A375 (cell line): Measurements from ENCODE around the gene CPB1. TPM values are rescaled to one million over a fixed set of nuclear protein-coding genes. Genes with fewer than 3 reads are reported as not detected.

Experiments used
- total RNA-seq: library from RNA; depleted of rRNA; stranded (reverse); fragments of >200 nt; shearing (Covaris generic); gene quantifications from 2 replicates; pipeline ENCODE4 v1.2.3, GENCODE V29; 2014; rRNA removed

Gene CPB1
- total RNA-seq = not detected in 2 replicates

GRCh38 chr3:148827585-148827984, at the start of gene CPB1:
CPB1 (plus strand) TSS chr3:148827811; CDS start chr3:148827824, 13 bp downstream.

GRCh38 chr3:148865049-148865448, 37.4 kb downstream of the CPB1 start, which contains the start of gene CPA3:
CPA3 (plus strand) TSS chr3:148865296; CDS start chr3:148865308, 12 bp downstream.

Other genes starting within 250 kb of the CPB1 start
- 0.27 TPM in 1 of 2 replicates, not detected in the other for gene AGTR1, start 129.9 kb upstream of the CPB1 start, total RNA-seq
- gene CPA3, start 37.5 kb downstream of the CPB1 start, total RNA-seq = not detected in 2 replicates
- gene GYG1, start 163.7 kb downstream of the CPB1 start, total RNA-seq = 14.1 and 14.2 TPM in 2 replicates